ENCODE data around the gene ALKAL2. TPM values are rescaled to one million over a fixed set of nuclear protein-coding genes. Genes with fewer than 3 reads are reported as not detected.

ALKAL2 gene
- polyA plus RNA-seq, 1 of the 3 experiments (the other 2 are of a cell fraction): not detected

- Histone ChIP-seq H3K4me3 (ENCODE audit: low read depth in 2 of 2, low read length in 1 of 2) (no peak overlapping the region), H3K9ac (no peak overlapping the region), H3K9me2 (no peaks in the 10 kb centered on the region), H3F3A (replicated peaks; ENCODE audit: insufficient read depth) (no peaks in the 10 kb centered on the region), H3K36me3 (replicated peaks in 1 of 2; ENCODE audit: control insufficient read depth in 1 of 2, insufficient read depth in 2 of 2, low read length in 1 of 2) (no peaks in the 10 kb centered on the region), H3K4me2 (no peak overlapping the region), H3K27me3 (ENCODE audit: insufficient read depth) (no peaks in the 10 kb centered on the region), H3K79me2 (ENCODE audit: insufficient read depth) (no peaks in the 10 kb centered on the region), H3K4me1 (ENCODE audit: control insufficient read depth in 1 of 2, insufficient read depth in 2 of 2, low read depth in 1 of 2, low read length in 1 of 2) (no peaks in the 10 kb centered on the region; a peak in 1 of 4 replicates), H2AFZ (ENCODE audit: low read depth) (no peak overlapping the region), H4K20me1 (ENCODE audit: insufficient read depth) (no peaks in the 10 kb centered on the region), H3K27ac (ENCODE audit: low read depth in 2 of 2, low read length in 1 of 2) (no peak overlapping the region), H3K9me3 (no peaks in the 10 kb centered on the region)
- no peak for DNase-seq
- WGBS (ENCODE audit: low lambda C conversion rate): 51% methylated on average over 27 of the region's 27 CpGs
- TF ChIP-seq CTCF (IDR thresholded peaks at IDR 0.05) (no peak), GABPA (IDR thresholded peaks at IDR 0.05; ENCODE audit: low read depth) (no peak), RCOR1 (IDR thresholded peaks at IDR 0.05; ENCODE audit: low read length) (no peak), NFIC (IDR thresholded peaks at IDR 0.05; ENCODE audit: borderline replicate concordance) (no peak), FOSL2 (IDR thresholded peaks at IDR 0.05; ENCODE audit: borderline replicate concordance, low read depth) (no peak), MAX (IDR thresholded peaks at IDR 0.05; ENCODE audit: low read depth) (no peak), FOXM1 (IDR thresholded peaks at IDR 0.05; ENCODE audit: low read depth) (no peak), USF1 (IDR thresholded peaks at IDR 0.05; ENCODE audit: borderline replicate concordance, low read depth) (no peak), SIN3A (IDR thresholded peaks at IDR 0.05; ENCODE audit: borderline replicate concordance, low read depth, low read length) (no peak), ZBTB33 (IDR thresholded peaks at IDR 0.05; ENCODE audit: borderline replicate concordance, low read depth) (no peak), RFX5 (IDR thresholded peaks at IDR 0.05; ENCODE audit: low read length) (no peak), MEF2A (IDR thresholded peaks at IDR 0.05; ENCODE audit: borderline replicate concordance, low read depth) (no peak), NRF1 (IDR thresholded peaks at IDR 0.05; ENCODE audit: low read depth, low read length) (no peak)
- ChIA-PET POLR2A (interaction anchor here (0.5 kb wide), 1 partner anchor 165 kb away, joined by 3 read pairs; no protein-coding TSS in a partner anchor), CTCF (interaction anchor here (1.0 to 4.0 kb wide), 3 partner anchors 9 to 212 kb away, joined by 3 to 27 read pairs (median 5); no protein-coding TSS in a partner anchor)
Observed at GRCh38 chr2:317501-318424, 29.9 kb upstream of the ALKAL2 start.

Data from SK-N-SH (cell line).